ENCODE results near the gene PDE11A.

PDE11A gene

DNA sequence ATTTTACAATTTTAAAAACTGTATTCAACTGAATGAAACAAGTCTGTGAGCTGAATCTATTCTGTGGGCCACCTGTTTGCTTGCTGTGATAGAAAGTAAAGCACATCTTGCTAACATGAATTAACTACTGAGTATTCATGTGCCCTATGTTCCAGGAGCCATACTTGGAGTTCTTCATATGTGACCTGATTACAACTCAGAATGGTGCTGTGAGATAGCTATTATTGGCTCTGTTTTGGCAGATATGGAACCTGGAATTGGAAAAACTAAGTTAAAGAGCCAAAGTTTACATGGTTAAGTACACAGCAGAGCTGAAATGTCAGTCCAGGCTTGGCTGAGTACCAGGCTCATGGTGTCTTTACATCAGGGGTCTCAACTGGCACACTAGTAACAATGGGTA lies 426.3 kb downstream of the PDE11A start:
- DNase-seq (ENCODE audit: insufficient read length, low spot score) (no peak), FAIRE-seq (no peak)

DNA sequence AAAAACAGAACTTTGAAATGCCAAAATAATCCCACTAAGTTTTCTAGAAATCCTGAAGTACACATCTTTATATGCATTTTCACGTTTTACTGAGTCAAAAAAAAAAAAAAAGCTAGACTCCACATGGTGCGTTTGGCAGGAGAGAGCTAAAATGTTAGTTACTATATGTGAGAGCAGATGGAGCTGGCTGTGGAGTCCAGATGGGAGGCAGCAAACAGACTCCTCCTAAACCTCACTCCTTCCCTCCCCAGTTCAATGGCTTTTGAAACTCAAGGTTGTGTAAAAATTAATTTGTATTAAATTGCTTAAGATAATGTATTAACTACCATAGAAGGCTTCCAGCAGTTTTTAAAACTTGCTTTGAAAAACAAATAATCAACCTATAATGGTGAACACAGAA lies 431.2 kb downstream of the PDE11A start:
- no peak for FAIRE-seq
- no peak for DNase-seq (ENCODE audit: insufficient read length, low spot score)

DNA sequence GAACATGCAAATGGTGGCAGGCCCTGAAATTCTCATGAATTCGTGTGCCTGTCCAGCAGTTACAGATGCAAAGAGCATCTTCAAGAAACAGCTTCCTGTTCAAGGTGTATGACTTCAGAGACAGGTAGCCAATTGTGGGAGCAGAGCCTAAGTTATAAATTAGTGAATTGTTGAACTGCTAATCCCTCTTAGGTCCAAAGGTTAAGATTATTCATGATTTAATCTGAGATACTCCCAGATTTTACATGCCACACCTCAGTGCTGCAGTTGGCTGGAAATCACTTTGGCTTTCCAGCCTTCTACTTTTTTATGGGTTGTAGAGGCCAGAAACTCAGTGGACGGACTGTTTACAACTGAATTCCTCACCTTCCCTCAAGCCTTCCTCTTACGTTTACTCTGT lies 432.2 kb downstream of the PDE11A start:
- FAIRE-seq: no peak
- DNase-seq (ENCODE audit: insufficient read length, low spot score): no peak

DNA sequence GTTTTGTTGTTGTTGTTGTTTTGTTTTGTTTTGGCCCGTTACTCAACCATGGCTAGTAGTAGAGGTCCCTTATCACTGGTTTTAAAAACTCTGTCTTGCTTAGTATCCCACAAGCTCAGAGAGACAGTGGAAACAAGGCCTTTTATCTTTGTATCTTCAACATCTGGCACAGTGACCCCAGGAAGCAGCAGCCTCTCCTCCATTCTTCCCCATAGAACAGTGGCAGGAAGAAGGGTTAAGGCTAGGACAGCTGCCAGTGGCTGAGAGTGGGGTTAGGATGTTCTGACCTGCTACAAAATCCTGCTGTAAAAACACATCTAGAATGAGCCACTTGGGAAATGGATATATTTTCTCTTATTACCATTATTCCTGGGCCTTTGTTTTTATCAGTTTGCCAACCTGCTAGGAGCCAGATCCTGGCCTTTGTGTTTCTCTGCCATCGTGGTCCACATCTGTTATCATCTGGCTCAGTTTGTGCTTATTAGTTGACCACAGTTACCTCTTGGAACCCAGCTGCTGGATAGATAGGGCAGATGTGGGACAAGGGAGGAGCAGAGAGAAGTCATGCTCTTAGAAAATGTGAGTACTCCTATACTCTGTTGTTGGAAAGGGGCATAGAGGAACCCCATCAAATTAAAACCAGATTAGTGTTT lies 433.2 kb downstream of the PDE11A start:
- FAIRE-seq: no peak
- DNase-seq (ENCODE audit: insufficient read length, low spot score): no peak

DNA sequence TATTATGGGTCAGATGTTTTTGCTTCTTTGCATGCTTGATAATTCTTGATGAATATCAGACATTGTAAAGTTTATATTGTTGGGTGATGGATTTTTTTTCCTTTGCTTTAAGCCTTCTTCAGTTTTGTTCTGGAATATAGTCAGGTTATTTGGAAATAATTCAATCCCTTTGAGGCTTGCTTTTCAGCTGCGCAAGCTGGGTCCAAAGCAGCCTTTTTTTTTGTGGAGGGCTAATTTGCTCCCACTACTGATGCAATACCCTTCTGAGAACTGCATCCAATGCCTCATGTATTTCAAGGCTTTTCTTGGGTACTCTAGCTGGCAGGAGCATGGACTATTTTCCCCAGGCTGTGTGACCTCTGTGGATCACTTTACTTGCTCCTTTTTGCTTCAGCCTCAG lies 434.1 kb downstream of the PDE11A start:
- FAIRE-seq: no peak
- DNase-seq (ENCODE audit: insufficient read length, low spot score): no peak

DNA sequence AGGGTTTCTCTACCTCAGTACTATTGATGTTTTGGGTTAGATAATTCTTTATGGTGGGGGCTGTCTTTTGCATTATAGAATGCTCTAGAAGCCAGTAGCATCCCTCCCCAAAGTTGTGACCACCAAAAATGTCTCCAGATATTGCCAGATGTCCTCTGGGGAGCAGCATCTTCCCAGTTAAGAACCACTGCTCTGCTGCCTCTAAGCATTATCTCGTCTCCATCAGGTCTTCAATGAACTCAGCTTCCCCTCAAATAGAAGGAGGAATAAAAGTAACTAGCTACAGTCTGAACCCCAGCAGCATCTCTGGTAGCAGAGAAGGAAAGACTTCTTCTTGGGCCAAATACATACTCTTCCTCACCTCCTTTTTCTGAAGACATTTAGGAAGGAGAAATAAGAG lies 435.9 kb downstream of the PDE11A start:
- DNase-seq (ENCODE audit: insufficient read length, low spot score): no peak
- FAIRE-seq: no peak

DNA sequence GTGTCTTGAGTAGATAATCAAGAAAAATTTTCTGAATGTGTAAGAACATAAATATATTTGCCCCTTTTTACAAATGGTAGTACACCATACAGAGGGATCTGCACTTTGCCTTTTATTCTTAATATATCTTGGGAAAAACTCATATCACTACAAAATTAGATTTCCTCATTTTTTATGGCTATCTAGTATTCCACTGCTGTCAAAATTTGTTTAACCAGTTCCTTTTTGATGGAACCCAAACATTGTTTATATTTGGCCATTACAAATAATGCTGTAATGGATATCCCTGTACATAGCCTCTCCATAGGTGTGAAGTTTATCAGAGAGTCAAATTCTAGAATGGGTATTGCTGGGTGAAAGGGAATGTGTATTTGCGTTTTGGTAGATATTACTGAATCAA lies 436.9 kb downstream of the PDE11A start:
- DNase-seq (ENCODE audit: insufficient read length, low spot score) (no peak), FAIRE-seq (no peak)

DNA sequence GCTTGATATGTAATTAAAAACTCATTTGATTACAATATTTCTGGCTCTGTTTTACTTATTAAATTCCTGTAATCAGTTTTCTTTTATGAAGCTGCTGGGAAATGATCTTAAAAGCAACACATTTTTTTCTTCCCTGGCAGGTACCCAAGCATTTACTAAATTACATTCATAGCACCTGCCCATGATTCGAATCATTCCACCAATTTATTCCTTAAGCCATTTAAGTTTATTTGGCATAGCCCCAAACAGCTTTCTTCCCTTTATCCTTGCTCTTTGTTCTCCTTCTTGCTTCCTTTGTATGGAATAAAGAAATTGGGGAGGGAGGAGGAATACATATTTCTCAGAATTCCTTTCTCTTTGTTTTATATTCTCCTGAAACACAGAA lies 438.7 kb downstream of the PDE11A start:
- DNase-seq (ENCODE audit: insufficient read length, low spot score) (no peak), FAIRE-seq (no peak)

DNA sequence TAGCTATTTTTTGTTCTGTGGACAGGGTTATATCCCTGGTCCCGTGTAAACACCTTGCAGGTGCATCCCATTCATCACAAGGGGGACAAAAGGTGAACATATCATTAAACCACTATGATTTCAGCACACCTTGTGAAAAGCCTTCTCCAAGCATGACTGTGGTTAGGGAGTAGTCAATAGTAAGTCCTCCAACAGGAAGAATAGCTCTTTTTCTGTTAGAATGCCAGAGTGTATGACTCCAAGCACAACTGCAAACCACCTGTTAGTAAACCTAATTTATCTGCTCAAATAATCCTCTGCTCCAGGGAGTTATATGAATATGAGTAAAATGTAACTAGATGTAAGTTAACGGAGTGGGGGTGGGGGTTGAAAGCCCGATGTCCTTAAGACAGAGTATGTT lies 439.5 kb downstream of the PDE11A start:
- no peak for DNase-seq (ENCODE audit: insufficient read length, low spot score)
- FAIRE-seq: no peak

DNA sequence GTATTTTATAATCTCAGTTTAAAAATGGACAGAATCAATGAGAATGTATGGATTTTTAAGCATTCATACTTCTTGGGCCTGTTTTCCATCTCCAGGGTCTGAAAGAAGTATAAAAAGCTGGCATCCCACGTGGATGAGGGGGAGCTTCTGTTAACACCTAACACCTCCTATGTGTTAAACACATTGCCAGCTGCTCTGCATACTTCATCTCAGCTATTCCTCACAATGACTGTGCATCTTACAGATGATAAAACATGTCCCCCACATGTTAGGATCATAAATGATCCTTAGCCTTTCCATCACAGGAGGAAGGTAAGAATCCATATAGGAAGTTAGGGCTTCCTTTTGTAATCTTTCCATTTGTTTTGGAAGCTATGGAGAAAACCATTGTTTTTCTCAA lies 440.9 kb downstream of the PDE11A start:
- DNase-seq (ENCODE audit: insufficient read length, low spot score): no peak
- FAIRE-seq: no peak

DNA sequence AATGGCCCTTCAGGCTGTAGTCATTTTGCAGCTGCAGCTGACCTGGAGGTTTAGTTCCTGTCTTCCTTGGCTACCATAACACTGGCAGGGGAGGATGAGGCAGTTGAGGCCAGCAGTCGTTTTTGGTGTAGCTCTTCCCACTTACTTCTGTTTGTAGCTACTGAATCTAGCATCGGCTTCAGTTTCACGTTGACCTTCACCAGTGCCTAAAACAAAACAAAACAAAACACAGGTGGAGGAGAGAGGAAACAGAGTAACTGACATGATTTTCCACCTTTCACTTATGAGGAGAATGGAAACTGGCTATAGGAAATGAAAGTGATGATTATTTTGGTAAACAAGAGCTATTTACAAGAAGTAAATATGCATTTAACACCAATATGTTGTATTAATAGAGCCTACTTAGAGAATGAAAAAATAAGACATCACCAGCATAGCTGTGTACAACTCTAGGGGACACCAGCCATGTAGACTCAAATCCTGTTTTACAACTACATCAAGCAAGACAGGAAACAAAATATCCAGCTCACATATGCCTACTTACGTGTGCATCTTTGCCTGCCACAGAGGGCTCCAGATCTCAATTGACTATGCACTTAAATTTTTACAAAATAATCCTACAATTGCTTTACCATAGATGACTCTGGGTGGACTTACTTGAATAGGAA lies 443.1 kb downstream of the PDE11A start:
- DNase-seq (ENCODE audit: insufficient read length, low spot score) (no peak), FAIRE-seq (no peak)

DNA sequence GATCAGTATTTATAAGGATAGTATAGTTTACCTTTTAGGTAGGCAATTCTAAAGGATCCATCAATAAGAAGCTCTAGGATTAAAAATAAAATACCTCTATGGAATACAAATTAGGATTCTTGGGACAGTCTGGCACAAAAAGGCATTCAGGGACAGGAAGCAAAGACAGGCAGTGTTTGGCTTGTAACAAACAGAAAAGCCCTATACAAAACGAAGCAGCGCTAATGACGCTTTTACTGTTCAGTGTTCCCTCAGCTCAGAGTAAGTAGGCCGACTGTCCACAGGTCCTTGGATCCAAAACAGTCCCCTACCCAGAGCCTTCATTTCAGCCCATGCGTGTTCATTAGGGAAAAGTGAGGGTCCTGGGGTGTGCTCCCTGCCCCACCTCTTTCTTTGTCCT lies 443.7 kb downstream of the PDE11A start:
- FAIRE-seq (no peak), DNase-seq (ENCODE audit: insufficient read length, low spot score) (no peak)

DNA sequence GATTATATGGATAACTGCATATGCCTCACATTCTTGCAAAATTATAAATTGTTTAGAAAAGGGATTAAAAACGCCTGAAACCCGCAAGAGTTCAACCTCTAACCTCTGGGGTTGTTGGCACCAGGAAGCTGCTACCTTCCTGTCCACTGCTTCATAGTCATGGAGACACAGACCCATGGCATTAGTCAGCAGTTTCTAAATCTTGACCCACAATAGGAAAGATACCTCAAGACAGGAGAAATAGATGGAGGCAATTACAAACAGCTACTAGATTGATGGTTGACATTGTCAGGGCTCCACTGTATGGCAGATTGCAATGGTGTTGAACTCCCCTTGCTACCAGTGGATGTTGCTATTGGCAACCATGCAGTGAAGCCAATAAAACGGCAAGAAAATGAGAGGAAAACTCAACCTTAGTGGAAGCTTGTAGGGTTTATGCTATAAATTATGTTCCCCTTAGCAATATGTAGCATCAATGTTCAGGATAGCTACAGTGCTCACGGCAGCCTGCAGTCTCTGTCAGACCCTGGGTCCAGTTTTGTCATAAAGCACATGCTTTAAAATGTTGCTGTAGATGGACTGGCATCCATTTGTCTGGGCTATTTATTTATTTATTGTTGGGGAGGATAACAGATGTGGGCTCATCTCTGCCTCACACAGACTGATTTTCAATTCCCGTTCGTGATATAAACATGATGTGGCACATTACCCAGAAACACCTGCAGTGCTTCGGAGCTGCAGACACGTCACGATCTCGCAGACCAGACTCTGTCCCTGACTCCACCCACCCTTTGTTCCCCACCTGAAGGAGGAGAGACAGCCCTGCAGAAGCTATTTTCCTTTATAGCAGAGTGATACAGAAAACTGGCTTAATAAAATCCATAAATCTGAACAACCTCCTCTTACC lies 446.6 kb downstream of the PDE11A start:
- DNase-seq (ENCODE audit: insufficient read length, low spot score): no peak
- FAIRE-seq: no peak

DNA sequence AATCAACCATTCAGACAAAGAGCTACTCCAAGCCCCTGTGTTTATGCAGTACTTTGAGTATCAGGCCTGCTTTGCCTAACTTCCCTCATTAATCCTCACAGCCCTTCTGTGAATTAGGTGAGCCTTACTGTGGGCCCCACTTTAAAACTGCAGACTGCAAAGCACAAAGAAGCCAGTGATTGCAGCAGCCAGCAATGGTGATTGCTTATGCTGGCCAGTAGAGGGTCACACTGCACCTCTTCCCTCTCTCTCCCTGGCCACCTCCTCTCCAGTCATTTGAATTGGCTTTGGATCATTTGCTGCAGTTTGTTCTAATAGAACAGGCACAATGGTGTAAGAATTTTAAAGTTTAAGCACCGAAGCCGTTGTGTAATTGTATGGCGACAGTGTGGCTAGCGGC lies 450.1 kb downstream of the PDE11A start:
- FAIRE-seq (no peak), DNase-seq (ENCODE audit: insufficient read length, low spot score) (no peak)

DNA sequence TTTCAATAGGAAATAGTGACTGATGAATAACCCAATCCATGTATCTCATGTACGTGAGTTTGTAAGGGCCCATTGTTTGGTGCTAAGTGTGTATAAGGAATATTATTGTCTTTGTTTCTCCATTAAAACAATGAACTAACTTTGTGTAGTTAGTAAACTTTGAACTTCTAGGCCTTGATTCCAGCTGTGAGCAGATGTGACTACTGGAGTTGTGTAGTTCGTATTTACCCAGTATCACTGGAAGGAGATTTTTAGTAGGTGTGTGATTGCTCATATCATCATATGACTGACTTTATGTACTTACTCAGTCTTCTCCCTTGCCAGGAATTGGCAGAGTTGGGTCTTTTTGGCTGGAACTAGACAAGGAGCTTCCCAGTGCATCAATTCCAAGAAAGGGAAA lies 452.6 kb downstream of the PDE11A start:
- no peak for DNase-seq (ENCODE audit: insufficient read length, low spot score)
- FAIRE-seq: no peak

DNA sequence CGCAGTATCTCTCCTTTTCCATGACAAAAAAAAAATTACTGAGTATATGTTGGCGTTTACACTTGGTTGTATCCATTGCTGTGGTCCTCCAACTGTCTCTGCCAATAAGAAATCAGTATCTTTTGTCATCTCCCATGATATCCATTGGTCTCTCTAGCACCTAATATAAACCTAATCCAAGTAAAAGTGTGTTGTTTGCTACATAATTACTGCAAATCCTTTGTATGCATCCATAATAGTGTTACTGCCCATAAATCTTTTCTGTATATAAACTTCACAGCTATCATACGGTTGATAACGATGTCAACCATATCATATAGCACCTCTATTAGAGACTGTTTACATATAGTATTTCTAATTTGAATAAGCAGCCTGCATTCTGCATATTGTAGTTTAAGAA lies 453.1 kb downstream of the PDE11A start:
- no peak for FAIRE-seq
- no peak for DNase-seq (ENCODE audit: insufficient read length, low spot score)

DNA sequence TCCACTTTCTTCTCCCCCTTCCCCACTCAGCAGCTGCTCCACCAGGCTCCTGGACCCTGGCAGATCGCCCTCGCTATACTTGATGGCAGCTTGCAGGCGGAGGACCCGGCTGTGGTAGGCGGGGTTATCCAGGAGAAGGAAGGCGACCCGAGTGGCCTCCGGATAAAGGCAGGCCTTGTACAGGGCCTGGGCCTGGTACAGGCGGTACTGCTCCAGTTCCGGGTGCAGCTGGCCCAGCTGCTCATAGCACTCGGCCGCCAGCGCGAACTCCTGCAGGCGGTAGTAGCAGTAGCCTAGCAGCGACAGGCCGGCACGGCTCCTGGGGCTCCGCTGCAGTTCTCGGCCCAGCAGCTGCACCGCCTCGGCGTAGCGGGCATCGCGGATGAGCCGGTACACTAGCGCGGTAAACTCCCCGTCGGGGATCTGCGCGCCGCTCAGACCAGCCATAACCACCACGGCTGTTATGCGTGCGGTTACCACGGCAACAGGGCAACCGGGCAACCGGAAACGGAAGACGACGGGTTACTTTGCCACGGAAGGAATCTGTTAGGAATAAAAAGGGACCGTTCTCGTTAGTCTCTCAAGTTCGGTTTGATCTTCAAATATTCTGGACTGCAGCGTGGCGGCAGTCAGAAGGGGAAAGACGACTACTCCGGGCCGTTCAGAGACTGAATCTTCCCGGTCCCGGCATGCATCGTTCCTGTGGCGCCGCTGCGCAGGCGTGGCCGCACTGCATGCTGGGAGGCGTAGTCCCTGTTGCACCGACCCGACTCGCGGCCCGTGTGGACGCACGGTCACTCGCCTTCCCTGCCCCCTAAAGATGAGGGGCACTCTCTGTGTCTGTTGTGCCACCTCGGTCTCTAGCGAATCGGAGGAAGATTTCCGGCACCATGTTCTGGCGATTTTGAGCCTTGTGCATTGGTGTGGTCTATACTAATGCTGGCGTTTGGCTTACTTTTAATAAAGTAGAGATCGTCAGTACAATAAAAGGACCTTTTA lies 454.0 kb downstream of the PDE11A start:
- peak; percentile 85 for FAIRE-seq
- peak; percentile 60 for DNase-seq (ENCODE audit: insufficient read length, low spot score)

DNA sequence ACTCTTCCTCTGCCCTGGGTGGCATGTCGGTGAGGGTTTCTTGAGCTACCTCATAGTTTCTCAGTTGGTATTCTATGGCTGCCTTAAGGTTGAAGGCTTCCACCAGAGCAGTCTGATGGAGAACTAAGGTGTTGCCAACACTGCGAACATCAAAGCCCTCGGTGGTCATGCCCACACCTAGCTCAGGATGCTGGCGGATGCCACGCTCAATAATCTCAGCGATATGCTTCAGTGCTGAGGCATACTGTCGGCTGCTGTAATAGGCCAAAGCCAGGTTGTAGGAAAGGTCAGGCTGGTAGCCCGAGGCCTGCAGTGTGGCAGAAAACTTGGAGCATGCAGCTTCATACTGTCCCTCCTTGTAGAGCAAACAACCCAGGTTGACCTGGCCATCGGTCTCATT lies 454.7 kb downstream of the PDE11A start:
- no peak for FAIRE-seq
- DNase-seq (ENCODE audit: insufficient read length, low spot score): no peak

DNA sequence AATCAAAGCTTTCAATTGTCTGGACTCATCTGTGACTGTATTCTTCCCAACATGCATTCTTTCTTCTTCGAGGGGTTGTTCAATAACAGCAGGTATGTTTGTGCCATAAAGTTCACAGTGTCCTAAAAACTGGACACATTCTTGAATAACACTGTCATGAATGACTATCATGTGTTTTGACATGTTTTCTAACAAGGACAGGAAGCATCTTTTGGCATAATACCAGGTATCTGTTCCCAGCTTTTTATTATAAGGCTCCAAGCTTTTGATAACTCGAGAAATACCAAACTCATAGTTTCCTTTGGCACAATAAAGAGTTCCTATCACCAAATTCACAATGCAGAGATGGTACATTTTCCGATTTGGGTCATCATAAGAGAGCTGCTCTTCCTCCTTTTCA lies 455.8 kb downstream of the PDE11A start:
- FAIRE-seq: no peak

DNA sequence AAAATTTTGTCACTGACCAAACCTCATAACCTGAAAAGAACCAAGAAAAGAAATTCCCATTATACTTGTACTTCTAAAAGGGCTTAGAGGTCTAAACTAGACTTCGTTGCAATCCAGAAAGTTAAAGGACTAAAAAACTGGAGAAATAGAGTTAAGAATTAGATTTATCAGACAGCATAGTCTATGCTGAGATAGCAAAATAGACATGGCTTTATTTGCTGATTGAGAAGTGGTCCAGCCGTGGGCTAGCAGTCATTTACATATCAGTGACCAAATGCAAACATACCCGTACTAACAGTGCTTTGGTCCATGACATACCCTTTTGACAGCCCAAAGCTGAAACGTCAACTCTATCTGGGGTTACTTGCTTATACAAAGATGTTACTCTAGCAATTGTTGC lies 456.5 kb downstream of the PDE11A start:
- FAIRE-seq (no peak), DNase-seq (ENCODE audit: insufficient read length, low spot score) (no peak)

More for the DNA sequence above, 455.8 kb downstream of the PDE11A start:
- DNase-seq (ENCODE audit: insufficient read length, low spot score): no peak

DNA sequence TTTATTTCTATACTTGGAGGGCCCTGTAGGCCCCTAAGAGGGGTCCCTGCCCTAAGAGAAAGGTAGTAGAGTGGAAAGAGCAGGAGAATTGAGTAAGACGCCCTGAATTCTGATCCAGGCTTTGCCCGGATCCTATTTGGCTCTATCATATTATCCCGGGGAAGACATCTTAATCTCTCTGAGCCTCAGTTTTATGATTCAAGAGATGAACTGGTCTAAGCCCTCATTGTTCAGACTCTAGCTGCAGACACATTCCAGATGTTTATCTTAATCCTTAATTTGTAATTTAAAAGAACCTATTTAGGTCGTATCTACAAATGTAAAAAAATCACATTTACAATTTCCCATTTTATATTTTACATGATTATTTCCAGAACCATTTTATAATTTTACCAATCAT lies 459.9 kb downstream of the PDE11A start:
- FAIRE-seq: no peak
- DNase-seq (ENCODE audit: insufficient read length, low spot score): no peak
